Left ventricle myocardium inferior (tissue), 1 donor: ENCODE measurements around the gene CLMN. TPM values are rescaled to one million over a fixed set of nuclear protein-coding genes. Genes with fewer than 3 reads are reported as not detected.

ENCODE experiments used
- DNase-seq: peaks from one replicate; pipeline ENCODE4 v3.0.0-alpha.2; 2020
- H3K27ac ChIP-seq: fragments of 200-600 bp; replicated peaks from 2 replicates; pipeline ENCODE4 v1.8.0; 2021
- H3K27me3 ChIP-seq: fragments of 200-600 bp; 2 replicates; pipeline ENCODE4 v1.8.0; 2021; ENCODE audit warnings: low read depth
- H3K36me3 ChIP-seq: fragments of 200-600 bp; 2 replicates; pipeline ENCODE4 v1.8.0; 2021
- H3K4me1 ChIP-seq: fragments of 200-600 bp; 2 replicates; pipeline ENCODE4 v1.8.0; 2021
- H3K4me3 ChIP-seq: fragments of 200-600 bp; 2 replicates; pipeline ENCODE4 v1.8.0; 2021; ENCODE audit warnings: mild to moderate bottlenecking, moderate library complexity
- H3K9me3 ChIP-seq: fragments of 200-600 bp; replicated peaks from 2 replicates; pipeline ENCODE4 v1.8.0; 2021
- intact Hi-C: fragments of 100-400 bp; cut with micrococcal nuclease; formaldehyde crosslinking; loops from one replicate; pipeline ENCODE4 v1.11.0; 2022
- total RNA-seq: library from RNA; stranded (reverse); fragmentation: NEBNext Ultra II Directional; extraction: Animal tissue kit (Norgen Biotek cat#: 25700); gene quantifications from one replicate; pipeline ENCODE4 v1.2.1, GENCODE V29; 2021
- TF ChIP-seq, protein P1 (sequence below): fragments of 200-600 bp; IDR thresholded peaks from 2 replicates; pipeline ENCODE4 v1.8.0; 2021; ENCODE audit warnings: antibody characterized with exemption, mild to moderate bottlenecking, borderline replicate concordance
- donor health status: DM: no; HTN: yes; CAD: no; lungs with severe emphysema.

The CLMN gene
- total RNA-seq, 1 donor from 2014 or later = 3.7 TPM

- H3K4me1 ChIP-seq = peaks cover 67% of the 10 kb centered on the region
- TF ChIP-seq, protein P1, sequence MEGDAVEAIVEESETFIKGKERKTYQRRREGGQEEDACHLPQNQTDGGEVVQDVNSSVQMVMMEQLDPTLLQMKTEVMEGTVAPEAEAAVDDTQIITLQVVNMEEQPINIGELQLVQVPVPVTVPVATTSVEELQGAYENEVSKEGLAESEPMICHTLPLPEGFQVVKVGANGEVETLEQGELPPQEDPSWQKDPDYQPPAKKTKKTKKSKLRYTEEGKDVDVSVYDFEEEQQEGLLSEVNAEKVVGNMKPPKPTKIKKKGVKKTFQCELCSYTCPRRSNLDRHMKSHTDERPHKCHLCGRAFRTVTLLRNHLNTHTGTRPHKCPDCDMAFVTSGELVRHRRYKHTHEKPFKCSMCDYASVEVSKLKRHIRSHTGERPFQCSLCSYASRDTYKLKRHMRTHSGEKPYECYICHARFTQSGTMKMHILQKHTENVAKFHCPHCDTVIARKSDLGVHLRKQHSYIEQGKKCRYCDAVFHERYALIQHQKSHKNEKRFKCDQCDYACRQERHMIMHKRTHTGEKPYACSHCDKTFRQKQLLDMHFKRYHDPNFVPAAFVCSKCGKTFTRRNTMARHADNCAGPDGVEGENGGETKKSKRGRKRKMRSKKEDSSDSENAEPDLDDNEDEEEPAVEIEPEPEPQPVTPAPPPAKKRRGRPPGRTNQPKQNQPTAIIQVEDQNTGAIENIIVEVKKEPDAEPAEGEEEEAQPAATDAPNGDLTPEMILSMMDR = no peak
- no peaks in the 10 kb centered on the region for H3K9me3 ChIP-seq
- no peak overlapping the region for H3K4me3 ChIP-seq
- intact Hi-C loops = no loop called here
- no peaks in the 10 kb centered on the region for H3K36me3 ChIP-seq
- DNase-seq = no peak
- no peaks in the 10 kb centered on the region for H3K27me3 ChIP-seq
- H3K27ac ChIP-seq = no peak overlapping the region
These were observed 63.0 kb downstream of the CLMN start for GRCh38 chr14:95256776-95257060.

GRCh38 chr14:95256002-95256775, 63.5 kb downstream of the CLMN start:
- TF ChIP-seq, protein P1 = no peak
- Histone ChIP-seq H3K36me3 (no peaks in the 10 kb centered on the region), H3K9me3 (no peaks in the 10 kb centered on the region), H3K4me1 (peaks cover 64% of the 10 kb centered on the region), H3K4me3 (no peak overlapping the region), H3K27me3 (no peaks in the 10 kb centered on the region), H3K27ac (no peak overlapping the region)
- no peak for DNase-seq
- intact Hi-C loops = no loop called here

DNA sequence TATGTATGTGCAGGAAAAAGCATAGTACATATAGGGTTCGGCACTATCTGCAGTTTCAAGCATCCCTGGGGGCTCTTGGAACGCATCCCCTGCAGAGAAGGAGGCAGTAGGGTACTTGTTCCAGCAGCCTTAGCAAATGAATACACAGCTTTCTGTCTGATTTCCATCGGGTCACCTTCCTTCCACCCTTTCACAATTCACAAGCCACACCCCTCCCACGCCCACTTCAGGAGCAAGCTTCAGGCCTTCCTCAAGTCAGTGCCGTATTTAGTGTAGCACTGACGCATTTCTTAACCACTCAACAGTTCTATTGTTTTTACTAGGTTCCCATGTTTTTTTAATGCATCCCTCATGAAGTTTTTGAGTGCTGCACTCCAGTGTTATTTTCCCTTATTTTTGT, 64.2 kb downstream of the CLMN start:
- Histone ChIP-seq H3K27me3 (no peaks in the 10 kb centered on the region), H3K9me3 (no peaks in the 10 kb centered on the region), H3K4me3 (no peak overlapping the region), H3K27ac (no peak overlapping the region), H3K36me3 (no peaks in the 10 kb centered on the region), H3K4me1 (peaks cover 63% of the 10 kb centered on the region)
- intact Hi-C loops = no loop called here
- TF ChIP-seq, protein P1 = no peak
- no peak for DNase-seq

GRCh38 chr14:95255013-95255412, 64.7 kb downstream of the CLMN start:
- Histone ChIP-seq H3K4me3 (no peak overlapping the region), H3K4me1 (peaks cover 63% of the 10 kb centered on the region), H3K36me3 (no peaks in the 10 kb centered on the region), H3K27me3 (peaks cover 1% of the 10 kb centered on the region), H3K9me3 (no peaks in the 10 kb centered on the region), H3K27ac (no peak overlapping the region)
- intact Hi-C loops = no loop called here
- no peak for DNase-seq
- TF ChIP-seq, protein P1 = no peak

- no peak overlapping the region for H3K4me3 ChIP-seq
- no peak for DNase-seq
- no peaks in the 10 kb centered on the region for H3K9me3 ChIP-seq
- H3K27me3 ChIP-seq = peaks cover 6% of the 10 kb centered on the region
- TF ChIP-seq, protein P1 = no peak
- H3K27ac ChIP-seq = no peak overlapping the region
- H3K4me1 ChIP-seq = peaks cover 63% of the 10 kb centered on the region
- no peaks in the 10 kb centered on the region for H3K36me3 ChIP-seq
- intact Hi-C loops = no loop called here
These were observed 65.4 kb downstream of the CLMN start for GRCh38 chr14:95254288-95254687.
